Measurements from ENCODE around the gene DSN1.

DNA sequence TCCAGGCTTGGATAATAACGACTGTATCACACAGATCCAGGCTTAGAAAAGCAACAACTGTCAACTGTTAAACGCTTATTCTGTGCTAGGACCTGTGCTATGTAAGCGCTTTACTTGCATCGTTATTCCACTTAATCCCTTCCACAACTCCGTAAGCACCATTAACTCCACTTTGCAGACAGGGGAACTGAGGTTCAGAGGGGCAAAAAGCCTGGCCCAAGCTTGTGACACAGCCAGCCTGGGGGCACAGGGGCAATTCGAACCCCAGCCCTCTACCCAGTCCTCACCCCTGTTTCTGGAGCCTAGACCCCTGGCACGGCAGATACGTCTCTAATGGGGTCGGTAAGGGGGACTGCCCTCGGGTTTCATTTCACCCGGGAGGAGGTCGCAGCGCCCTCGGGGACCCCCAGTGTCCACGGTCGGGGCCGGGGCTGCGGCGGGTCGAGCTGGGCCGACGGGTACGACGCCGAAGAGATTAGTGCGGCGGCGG, 411 bp downstream of the DSN1 start:
- TF ChIP-seq, protein P1, sequence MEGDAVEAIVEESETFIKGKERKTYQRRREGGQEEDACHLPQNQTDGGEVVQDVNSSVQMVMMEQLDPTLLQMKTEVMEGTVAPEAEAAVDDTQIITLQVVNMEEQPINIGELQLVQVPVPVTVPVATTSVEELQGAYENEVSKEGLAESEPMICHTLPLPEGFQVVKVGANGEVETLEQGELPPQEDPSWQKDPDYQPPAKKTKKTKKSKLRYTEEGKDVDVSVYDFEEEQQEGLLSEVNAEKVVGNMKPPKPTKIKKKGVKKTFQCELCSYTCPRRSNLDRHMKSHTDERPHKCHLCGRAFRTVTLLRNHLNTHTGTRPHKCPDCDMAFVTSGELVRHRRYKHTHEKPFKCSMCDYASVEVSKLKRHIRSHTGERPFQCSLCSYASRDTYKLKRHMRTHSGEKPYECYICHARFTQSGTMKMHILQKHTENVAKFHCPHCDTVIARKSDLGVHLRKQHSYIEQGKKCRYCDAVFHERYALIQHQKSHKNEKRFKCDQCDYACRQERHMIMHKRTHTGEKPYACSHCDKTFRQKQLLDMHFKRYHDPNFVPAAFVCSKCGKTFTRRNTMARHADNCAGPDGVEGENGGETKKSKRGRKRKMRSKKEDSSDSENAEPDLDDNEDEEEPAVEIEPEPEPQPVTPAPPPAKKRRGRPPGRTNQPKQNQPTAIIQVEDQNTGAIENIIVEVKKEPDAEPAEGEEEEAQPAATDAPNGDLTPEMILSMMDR (IDR thresholded peaks at IDR 0.05): no peak
- TF ChIP-seq POLR2A (IDR thresholded peaks at IDR 0.05): no peak

Measured in thyroid gland (tissue), 4 donors.